Upper lobe of left lung (tissue), 4 donors: ENCODE data around the gene HIC1.

Source experiments
- POLR2A ChIP-seq, 4 donors: fragments of 450-650 bp; IDR thresholded peaks; one replicate each; pipeline ENCODE4 v1.5.1; 2016 to 2017; ENCODE audit warnings: antibody characterized with exemption in 4 of 4, mild to moderate bottlenecking in 2 of 4
- TF ChIP-seq, protein P1 (sequence below), 6 experiments: fragments of 450-650 bp in 4 of 6; fragments of 200-600 bp in 2 of 6; sonication (generic) in 2 of 6; IDR thresholded peaks; one replicate each; pipeline ENCODE4 v1.5.1; 2016 to 2019; ENCODE audit warnings: antibody characterized with exemption in 6 of 6

DNA sequence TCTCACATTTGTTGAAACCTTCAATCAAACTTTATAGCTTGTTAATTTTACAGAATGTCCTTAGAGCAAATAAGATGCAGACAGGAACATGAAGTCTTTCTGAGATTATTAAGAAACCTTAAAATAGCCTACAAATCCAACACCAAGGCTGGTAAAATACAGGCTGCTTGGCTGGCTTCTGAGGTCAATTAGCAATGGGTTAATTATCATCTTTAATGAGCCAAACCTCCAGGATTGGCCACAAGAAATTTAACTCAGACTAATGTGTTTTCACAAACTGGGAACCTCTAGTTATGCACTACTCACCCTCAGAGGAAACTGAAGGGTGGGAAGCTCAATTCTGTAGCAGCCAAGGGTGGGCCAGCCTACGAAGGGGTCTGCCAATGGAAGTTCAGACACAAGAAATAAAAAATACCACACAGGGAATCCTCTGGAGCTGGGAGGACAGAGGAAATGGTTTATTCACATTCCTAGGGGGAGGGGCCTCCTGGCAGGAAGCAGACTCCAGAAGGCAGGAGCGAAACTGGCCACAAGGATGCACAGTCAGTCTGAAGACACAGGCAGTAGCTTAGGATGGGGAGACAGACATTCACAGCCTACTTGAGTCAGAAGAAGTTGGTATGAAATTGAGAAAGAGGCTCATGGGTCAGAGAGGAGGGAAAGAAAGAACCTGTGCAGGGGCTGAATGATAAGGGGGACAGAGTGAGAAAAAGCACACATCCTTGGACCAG is 36.1 kb downstream of the HIC1 start:
- TF ChIP-seq POLR2A (IDR thresholded peaks at IDR 0.05): no peak
- TF ChIP-seq, protein P1, sequence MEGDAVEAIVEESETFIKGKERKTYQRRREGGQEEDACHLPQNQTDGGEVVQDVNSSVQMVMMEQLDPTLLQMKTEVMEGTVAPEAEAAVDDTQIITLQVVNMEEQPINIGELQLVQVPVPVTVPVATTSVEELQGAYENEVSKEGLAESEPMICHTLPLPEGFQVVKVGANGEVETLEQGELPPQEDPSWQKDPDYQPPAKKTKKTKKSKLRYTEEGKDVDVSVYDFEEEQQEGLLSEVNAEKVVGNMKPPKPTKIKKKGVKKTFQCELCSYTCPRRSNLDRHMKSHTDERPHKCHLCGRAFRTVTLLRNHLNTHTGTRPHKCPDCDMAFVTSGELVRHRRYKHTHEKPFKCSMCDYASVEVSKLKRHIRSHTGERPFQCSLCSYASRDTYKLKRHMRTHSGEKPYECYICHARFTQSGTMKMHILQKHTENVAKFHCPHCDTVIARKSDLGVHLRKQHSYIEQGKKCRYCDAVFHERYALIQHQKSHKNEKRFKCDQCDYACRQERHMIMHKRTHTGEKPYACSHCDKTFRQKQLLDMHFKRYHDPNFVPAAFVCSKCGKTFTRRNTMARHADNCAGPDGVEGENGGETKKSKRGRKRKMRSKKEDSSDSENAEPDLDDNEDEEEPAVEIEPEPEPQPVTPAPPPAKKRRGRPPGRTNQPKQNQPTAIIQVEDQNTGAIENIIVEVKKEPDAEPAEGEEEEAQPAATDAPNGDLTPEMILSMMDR (IDR thresholded peaks at IDR 0.05): peak in 2 of 6 experiments; percentile 23 to 46
